CD4-positive, alpha-beta T cell (primary cell): ENCODE results near the gene ZCCHC13. TPM values are rescaled to one million over a fixed set of nuclear protein-coding genes. Genes with fewer than 3 reads are reported as not detected.

Source experiments
- ATAC-seq: fragments of 200-7000 bp; cut with Tn5 transposase; one replicate; pipeline ENCODE4 v1.10.0; 2022; ENCODE audit warnings: mild to moderate bottlenecking; ENCODE audit not compliant: poor library complexity
- CTCF ChIA-PET: fragments of 350-600 bp; sonication (Branson Sonifier 250); formaldehyde crosslinking; loops from one replicate; lab custom pipeline; 2021; ENCODE audit warnings: antibody characterized with exemption, inconsistent platforms; lab: Charles Lee
- POLR2A ChIA-PET: fragments of 350-600 bp; sonication (Branson Sonifier 250); formaldehyde crosslinking; loops from one replicate; lab custom pipeline; 2021; ENCODE audit warnings: antibody characterized with exemption, inconsistent platforms; lab: Charles Lee
- DNase-seq, 14 experiments: peaks; one replicate each; pipeline ENCODE4 v3.0.0-alpha.2; 2013 to 2020; ENCODE audit warnings: mixed read lengths in 2 of 14
- H3K27ac ChIP-seq, 2 donors: one replicate each; pipeline versions ENCODE4 v1.5.1 to v1.7.0; 2013; ENCODE audit warnings: low read length in 2 of 2, low read depth in 1 of 2, mild to moderate bottlenecking in 1 of 2
- H3K27me3 ChIP-seq, 2 experiments: 1 replicate in 1 of 2; 2 replicates in 1 of 2; pipeline versions ENCODE4 v1.6.1 to v1.7.0; 2013; ENCODE audit warnings: low read length in 2 of 2, control low read depth in 1 of 2, mild to moderate bottlenecking in 1 of 2, moderate library complexity in 1 of 2; ENCODE audit not compliant: insufficient read depth in 2 of 2, control insufficient read depth in 1 of 2
- H3K36me3 ChIP-seq: one replicate; pipeline ENCODE4 v1.6.1; 2013; ENCODE audit warnings: low read length, control low read depth; ENCODE audit not compliant: insufficient read depth
- H3K4me1 ChIP-seq: one replicate; pipeline ENCODE4 v1.6.1; 2013; ENCODE audit warnings: low read length, control low read depth; ENCODE audit not compliant: insufficient read depth
- H3K4me3 ChIP-seq: one replicate; pipeline ENCODE4 v1.5.1; 2013; ENCODE audit warnings: mild to moderate bottlenecking, low read length, moderate library complexity
- H3K9me3 ChIP-seq, 2 experiments: 1 replicate in 1 of 2; 2 replicates in 1 of 2; pipeline versions ENCODE4 v1.6.1 to v1.7.0; 2013; ENCODE audit warnings: low read length in 2 of 2, mild to moderate bottlenecking in 2 of 2, control low read depth in 1 of 2, moderate library complexity in 1 of 2; ENCODE audit not compliant: control insufficient read depth in 1 of 2, insufficient read depth in 1 of 2
- H3K27ac Mint-ChIP-seq: one replicate; pipeline ENCODE4 v1.8.0; 2020; ENCODE audit warnings: mixed read lengths
- H3K27me3 Mint-ChIP-seq: one replicate; pipeline ENCODE4 v1.8.0; 2021; ENCODE audit warnings: mixed read lengths
- H3K36me3 Mint-ChIP-seq: one replicate; pipeline ENCODE4 v1.8.0; 2021; ENCODE audit warnings: low read depth, mixed read lengths
- H3K4me1 Mint-ChIP-seq: one replicate; pipeline ENCODE4 v1.8.0; 2021; ENCODE audit warnings: low read depth, mixed read lengths
- H3K4me3 Mint-ChIP-seq: one replicate; pipeline ENCODE4 v1.8.0; 2020; ENCODE audit warnings: mild to moderate bottlenecking, mixed read lengths
- H3K9me3 Mint-ChIP-seq: one replicate; pipeline ENCODE4 v1.8.0; 2020; ENCODE audit warnings: mixed read lengths
- intact Hi-C, 2 experiments: fragments of 100-400 bp; cut with DNase I in 1 of 2; cut with micrococcal nuclease in 1 of 2; formaldehyde crosslinking; loops; one replicate each; pipeline versions ENCODE4 v1.15.1 to v1.9.0; 2023 to 2025; cut with DNase I, micrococcal nuclease
- total RNA-seq, 174 experiments: library from RNA in 2 of 174; stranded (reverse) in 2 of 174; gene quantifications; one replicate each; pipeline ENCODE4 v1.2.3 and lab custom pipeline; 2021 to 2026
- TF ChIP-seq, protein P1 (sequence below): fragments of 200-600 bp; IDR thresholded peaks from one replicate; pipeline ENCODE4 v1.8.0; 2022; ENCODE audit warnings: antibody characterized with exemption, mild to moderate bottlenecking

ZCCHC13 gene
- total RNA-seq, 2 experiments from 2014 or later, result not detected

GRCh38 chrX:74280759-74281158 is 23.2 kb upstream of the ZCCHC13 start:
- Mint-ChIP-seq H3K27me3 (no peaks in the 10 kb centered on the region), H3K4me3 (no peak overlapping the region), H3K4me1 (peaks cover 16% of the 10 kb centered on the region), H3K27ac (no peak overlapping the region), H3K36me3 (peaks cover 69% of the 10 kb centered on the region), H3K9me3 (no peaks in the 10 kb centered on the region)
- intact Hi-C loops, result loop anchor here in 1 of 2 experiments (10.0 kb wide), 1 partner anchor 46 kb away; no protein-coding TSS in a partner anchor
- Histone ChIP-seq H3K36me3 (peaks cover 55% of the 10 kb centered on the region), H3K9me3 (no peaks in the 10 kb centered on the region), H3K4me3 (no peak overlapping the region), H3K4me1 (no peaks in the 10 kb centered on the region), H3K27ac (no peak overlapping the region), H3K27me3 (no peaks in the 10 kb centered on the region)
- ChIA-PET POLR2A (interaction anchor here (1.1 to 1.4 kb wide), 2 partner anchors 10 to 12 kb away, joined by 3 to 4 read pairs; no protein-coding TSS in a partner anchor), CTCF (no interaction called here)
- ATAC-seq (no peak), DNase-seq (no peak)
- TF ChIP-seq, protein P1, sequence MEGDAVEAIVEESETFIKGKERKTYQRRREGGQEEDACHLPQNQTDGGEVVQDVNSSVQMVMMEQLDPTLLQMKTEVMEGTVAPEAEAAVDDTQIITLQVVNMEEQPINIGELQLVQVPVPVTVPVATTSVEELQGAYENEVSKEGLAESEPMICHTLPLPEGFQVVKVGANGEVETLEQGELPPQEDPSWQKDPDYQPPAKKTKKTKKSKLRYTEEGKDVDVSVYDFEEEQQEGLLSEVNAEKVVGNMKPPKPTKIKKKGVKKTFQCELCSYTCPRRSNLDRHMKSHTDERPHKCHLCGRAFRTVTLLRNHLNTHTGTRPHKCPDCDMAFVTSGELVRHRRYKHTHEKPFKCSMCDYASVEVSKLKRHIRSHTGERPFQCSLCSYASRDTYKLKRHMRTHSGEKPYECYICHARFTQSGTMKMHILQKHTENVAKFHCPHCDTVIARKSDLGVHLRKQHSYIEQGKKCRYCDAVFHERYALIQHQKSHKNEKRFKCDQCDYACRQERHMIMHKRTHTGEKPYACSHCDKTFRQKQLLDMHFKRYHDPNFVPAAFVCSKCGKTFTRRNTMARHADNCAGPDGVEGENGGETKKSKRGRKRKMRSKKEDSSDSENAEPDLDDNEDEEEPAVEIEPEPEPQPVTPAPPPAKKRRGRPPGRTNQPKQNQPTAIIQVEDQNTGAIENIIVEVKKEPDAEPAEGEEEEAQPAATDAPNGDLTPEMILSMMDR, result no peak

DNA sequence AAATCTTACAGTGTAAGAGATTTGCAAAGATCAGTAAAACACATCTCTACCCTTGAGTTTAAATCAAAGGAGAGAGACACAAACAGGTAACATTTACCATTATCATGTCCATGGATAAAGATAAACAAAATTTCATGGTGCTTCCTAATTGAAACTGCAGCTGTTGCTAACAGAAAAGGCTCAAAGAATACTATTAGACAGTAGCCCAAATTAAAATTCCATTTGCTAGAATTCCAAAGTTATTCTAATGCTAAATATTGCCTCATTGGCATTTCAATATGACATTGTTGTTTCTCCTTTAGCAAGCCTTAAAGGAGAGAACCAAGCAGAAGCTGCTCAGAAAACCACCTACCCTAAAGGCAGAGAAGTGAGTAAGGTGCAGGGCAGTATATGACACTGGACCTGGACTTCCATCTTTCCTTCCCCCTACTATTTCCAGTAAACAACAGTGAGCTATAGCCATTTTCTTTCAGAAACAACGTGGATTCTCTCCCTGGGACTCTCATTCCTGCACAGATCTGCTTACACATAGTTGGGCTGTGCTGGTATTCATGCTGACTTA is 19.5 kb upstream of the ZCCHC13 start:
- H3K4me3 ChIP-seq, result no peak overlapping the region
- Mint-ChIP-seq H3K27me3 (no peaks in the 10 kb centered on the region), H3K36me3 (peaks cover 63% of the 10 kb centered on the region), H3K4me1 (peaks cover 35% of the 10 kb centered on the region), H3K9me3 (no peaks in the 10 kb centered on the region), H3K27ac (no peak overlapping the region), H3K4me3 (no peak overlapping the region)
- ATAC-seq (no peak), DNase-seq (no peak)
- ChIA-PET POLR2A (no interaction called here), CTCF (interaction anchor here (0.7 kb wide), 1 partner anchor 59 kb away, joined by 3 read pairs; no protein-coding TSS in a partner anchor)
- no peaks in the 10 kb centered on the region for H3K9me3 ChIP-seq
- TF ChIP-seq, protein P1, result no peak
- intact Hi-C loops, result loop anchor here in 1 of 2 experiments (10.0 kb wide), 1 partner anchor 50 kb away; no protein-coding TSS in a partner anchor
- no peaks in the 10 kb centered on the region for H3K27me3 ChIP-seq
- no peak overlapping the region for H3K27ac ChIP-seq
- peaks cover 12% of the 10 kb centered on the region for H3K4me1 ChIP-seq
- H3K36me3 ChIP-seq, result peaks cover 51% of the 10 kb centered on the region

DNA sequence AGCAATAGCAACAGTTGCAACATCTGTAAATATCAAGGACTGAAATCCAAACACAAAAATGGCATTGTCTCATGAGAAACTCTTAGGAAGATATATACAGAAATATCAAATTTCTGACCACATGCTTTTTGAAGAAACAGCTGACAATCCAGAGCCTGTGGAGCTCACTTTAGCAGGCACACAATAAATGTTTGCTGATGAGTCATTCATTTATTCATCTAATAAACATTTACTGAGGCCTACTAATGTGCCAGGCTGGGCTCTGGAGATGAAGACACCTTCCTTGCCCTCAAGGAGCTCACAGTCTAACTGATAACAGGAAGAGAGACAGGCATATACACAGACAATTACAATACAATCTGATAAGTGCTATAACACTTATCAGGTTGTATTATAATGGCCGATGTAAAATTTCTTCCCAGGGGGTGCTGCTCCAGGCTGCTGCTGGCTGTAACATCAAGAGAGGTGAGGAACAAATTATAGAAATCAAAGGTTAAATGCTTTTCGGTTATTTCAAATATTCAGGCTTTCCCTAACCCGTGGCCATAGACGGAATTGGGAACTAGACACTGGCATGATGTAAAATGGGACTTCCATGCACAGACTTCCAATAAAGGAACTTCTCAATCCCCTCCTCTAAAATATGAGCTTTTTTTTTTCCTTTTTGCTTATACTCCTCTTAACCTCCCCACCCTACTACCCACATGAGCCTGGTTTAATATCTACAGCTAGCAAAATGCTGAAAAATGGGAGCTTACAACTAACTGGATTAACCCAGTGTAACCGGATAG is 16.8 kb upstream of the ZCCHC13 start:
- TF ChIP-seq, protein P1, result no peak
- intact Hi-C loops, result loop anchor here in 1 of 2 experiments (10.0 kb wide), 1 partner anchor 52 kb away; no protein-coding TSS in a partner anchor
- Histone ChIP-seq H3K36me3 (peaks cover 31% of the 10 kb centered on the region), H3K4me1 (peaks cover 14% of the 10 kb centered on the region), H3K4me3 (no peak overlapping the region), H3K27ac (no peak overlapping the region), H3K27me3 (no peaks in the 10 kb centered on the region), H3K9me3 (no peaks in the 10 kb centered on the region)
- Mint-ChIP-seq H3K27ac (no peak overlapping the region), H3K4me1 (peaks cover 43% of the 10 kb centered on the region), H3K27me3 (no peaks in the 10 kb centered on the region), H3K4me3 (no peak overlapping the region), H3K36me3 (peaks cover 59% of the 10 kb centered on the region), H3K9me3 (no peaks in the 10 kb centered on the region)
- ChIA-PET POLR2A (interaction anchor here (0.6 kb wide), 1 partner anchor 81 kb away, joined by 3 read pairs; no protein-coding TSS in a partner anchor), CTCF (no interaction called here)
- DNase-seq, result no peak
- no peak for ATAC-seq
